HepG2 (cell line): ENCODE measurements around the gene SLC41A3. TPM values are rescaled to one million over a fixed set of nuclear protein-coding genes. Genes with fewer than 3 reads are reported as not detected.

Experiments
- ATAC-seq: fragments of 200-7000 bp; cut with Tn5 transposase; 3 replicates; pipeline ENCODE4 v1.9.1; 2020; ENCODE audit warnings: mild to moderate bottlenecking, moderate library complexity
- BruUV-seq: library from RNA; stranded (reverse); fragments of 400-500 nt; replicated peaks from 2 replicates; lab custom pipeline; 2021; lab: Mats Ljungman, UMichigan
- CTCF ChIA-PET: fragments of 300-600 bp; formaldehyde crosslinking; extraction: SDS; loops from one replicate; lab custom pipeline; 2021; ENCODE audit warnings: low total read pairs, inconsistent platforms, low intra/inter-chr PET ratio; lab: Yijun Ruan, JAX
- POLR2A ChIA-PET: fragments of 350-600 bp; sonication (Branson Sonifier 250); formaldehyde crosslinking; loops from one replicate; lab custom pipeline; 2020; ENCODE audit warnings: antibody characterized with exemption, inconsistent platforms; lab: Yijun Ruan, JAX
- DNase-seq: peaks from one replicate; pipeline ENCODE4 v3.0.0-alpha.2; 2015; ENCODE audit warnings: low spot score
- FAIRE-seq: peaks from 3 replicates; lab custom pipeline; 2011; peaks lifted over from hg19 to GRCh38; lab: Jason Lieb, UNC
- H2AFZ ChIP-seq: one replicate; pipeline ENCODE4 v1.6.1; 2011; ENCODE audit warnings: low read length, inconsistent platforms
- H3K27ac ChIP-seq: fragments of 300-600 bp; 3 replicates; pipeline ENCODE4 v1.8.0; 2011; ENCODE audit warnings: mixed run types, mild to moderate bottlenecking, mixed read lengths, low read length, inconsistent platforms; ENCODE audit not compliant: insufficient read depth; ENCODE audit errors: extremely low read length
- H3K27me3 ChIP-seq, 2 experiments: fragments of 200-600 bp in 1 of 2; 2 replicates in 1 of 2; 3 replicates in 1 of 2; pipeline versions ENCODE4 v1.6.0 to v1.8.0; 2011; ENCODE audit warnings: low read length in 2 of 2, mild to moderate bottlenecking in 2 of 2, moderate library complexity in 2 of 2, inconsistent platforms in 1 of 2; ENCODE audit not compliant: insufficient read depth in 2 of 2, control insufficient read depth in 1 of 2
- H3K36me3 ChIP-seq, 2 experiments: fragments of 200-600 bp in 1 of 2; replicated peaks in 1 of 2; 2 replicates in 1 of 2; 3 replicates in 1 of 2; pipeline versions ENCODE4 v1.5.1 to v1.8.0; 2011; ENCODE audit warnings: low read length in 2 of 2, inconsistent platforms in 1 of 2; ENCODE audit not compliant: insufficient read depth in 2 of 2, control insufficient read depth in 1 of 2
- H3K4me1 ChIP-seq: 2 replicates; pipeline ENCODE4 v1.5.1; 2012; ENCODE audit warnings: low read length, inconsistent platforms; ENCODE audit not compliant: insufficient read depth
- H3K4me2 ChIP-seq: 2 replicates; pipeline ENCODE4 v1.6.0; 2011; ENCODE audit warnings: low read depth, low read length, inconsistent platforms
- H3K4me3 ChIP-seq, 3 experiments: fragments of 200-600 bp in 1 of 3; sonication (generic), shearing (Covaris generic) in 1 of 3; replicated peaks in 1 of 3; 2 replicates each; pipeline ENCODE4 v1.5.1; 2011 to 2016; ENCODE audit warnings: low read length in 3 of 3, inconsistent platforms in 2 of 3, low read depth in 2 of 3, mild to moderate bottlenecking in 2 of 3, control low read depth in 1 of 3, mixed read lengths in 1 of 3; ENCODE audit not compliant: insufficient read depth in 1 of 3
- H3K79me2 ChIP-seq: one replicate; pipeline ENCODE4 v1.6.1; 2011; ENCODE audit warnings: low read length, inconsistent platforms; ENCODE audit not compliant: insufficient read depth
- H3K9ac ChIP-seq: 2 replicates; pipeline ENCODE4 v1.6.0; 2011; ENCODE audit warnings: mild to moderate bottlenecking, low read depth, low read length, inconsistent platforms; ENCODE audit not compliant: insufficient read depth
- H3K9me3 ChIP-seq: 2 replicates; pipeline ENCODE4 v1.5.1; 2012; ENCODE audit warnings: mild to moderate bottlenecking, low read length
- H4K20me1 ChIP-seq: 2 replicates; pipeline ENCODE4 v1.6.0; 2011; ENCODE audit warnings: inconsistent platforms, mild to moderate bottlenecking, low read length, moderate library complexity; ENCODE audit not compliant: insufficient read depth
- CHD4 ChIP-seq: fragments of 200-600 bp; sonication (generic); IDR thresholded peaks from 2 replicates; pipeline ENCODE4 v1.7.0; 2017; ENCODE audit warnings: mild to moderate bottlenecking, low read length, borderline replicate concordance
- GTF2F1 ChIP-seq: fragments of 150-350 bp; IDR thresholded peaks from 2 replicates; pipeline ENCODE4 v1.6.1; 2014; ENCODE audit warnings: low read length
- HNRNPLL ChIP-seq: fragments of 200-400 bp; formaldehyde crosslinking; IDR thresholded peaks from 2 replicates; pipeline ENCODE4 v1.6.1; 2017; ENCODE audit warnings: mild to moderate bottlenecking, low read depth, low read length; ENCODE audit not compliant: poor library complexity, severe bottlenecking
- HOXA5 ChIP-seq: sonication (generic); formaldehyde crosslinking; IDR thresholded peaks from 2 replicates; pipeline ENCODE4 v1.4.0; 2020; ENCODE audit warnings: missing genetic modification reagents
- MTF2 ChIP-seq: sonication (generic); formaldehyde crosslinking; IDR thresholded peaks from 2 replicates; pipeline ENCODE4 v1.5.0; 2020; ENCODE audit warnings: missing genetic modification reagents, borderline replicate concordance
- NPAS2 ChIP-seq: sonication (generic); formaldehyde crosslinking; IDR thresholded peaks from 2 replicates; pipeline ENCODE4 v1.8.0; 2022; ENCODE audit warnings: mild to moderate bottlenecking, missing genetic modification reagents, borderline replicate concordance
- PAWR ChIP-seq: sonication (generic); formaldehyde crosslinking; IDR thresholded peaks from 2 replicates; pipeline ENCODE4 v1.4.0; 2020; ENCODE audit warnings: missing genetic modification reagents, mild to moderate bottlenecking, borderline replicate concordance
- TBL1XR1 ChIP-seq: fragments of 150-350 bp; IDR thresholded peaks from 2 replicates; pipeline ENCODE4 v1.6.1; 2014; ENCODE audit warnings: borderline replicate concordance, low read length; ENCODE audit not compliant: partially characterized antibody
- THYN1 ChIP-seq: sonication (generic); formaldehyde crosslinking; IDR thresholded peaks from 2 replicates; pipeline ENCODE4 v1.8.1; 2023; ENCODE audit warnings: low read depth, mild to moderate bottlenecking, moderate library complexity, missing genetic modification reagents, borderline replicate concordance
- ZFP41 ChIP-seq: sonication (generic); formaldehyde crosslinking; IDR thresholded peaks from 2 replicates; pipeline ENCODE4 v1.4.0; 2020; ENCODE audit warnings: mild to moderate bottlenecking, missing genetic modification reagents, borderline replicate concordance
- ZNF10 ChIP-seq: sonication (generic); formaldehyde crosslinking; IDR thresholded peaks from 2 replicates; pipeline ENCODE4 v1.4.0; 2020; ENCODE audit warnings: mild to moderate bottlenecking, low read depth, missing genetic modification reagents, borderline replicate concordance
- ZNF143 ChIP-seq: sonication (generic); formaldehyde crosslinking; IDR thresholded peaks from 2 replicates; pipeline ENCODE4 v1.4.0; 2020; ENCODE audit warnings: missing genetic modification reagents
- ZNF256 ChIP-seq: sonication (generic); formaldehyde crosslinking; conservative IDR thresholded peaks from 2 replicates; pipeline ENCODE4 v1.4.0; 2020; ENCODE audit warnings: missing genetic modification reagents
- ZNF562 ChIP-seq: sonication (generic); formaldehyde crosslinking; IDR thresholded peaks from 2 replicates; pipeline ENCODE4 v1.8.0; 2022; ENCODE audit warnings: missing genetic modification reagents, borderline replicate concordance
- ZNF614 ChIP-seq: IDR thresholded peaks from 2 replicates; pipeline ENCODE4 v1.6.1; 2018; ENCODE audit warnings: missing biosample characterization, missing genetic modification reagents, inconsistent platforms, borderline replicate concordance
- ZNF761 ChIP-seq: sonication (generic); formaldehyde crosslinking; conservative IDR thresholded peaks from 2 replicates; pipeline ENCODE4 v1.4.0; 2020; ENCODE audit warnings: mild to moderate bottlenecking, missing genetic modification reagents
- ZNF878 ChIP-seq: sonication (generic); formaldehyde crosslinking; IDR thresholded peaks from 2 replicates; pipeline ENCODE4 v1.8.1; 2023; ENCODE audit warnings: mild to moderate bottlenecking, missing genetic modification reagents, moderate library complexity
- ZSCAN22 ChIP-seq: sonication (generic); formaldehyde crosslinking; IDR thresholded peaks from 2 replicates; pipeline ENCODE4 v1.4.0; 2020; ENCODE audit warnings: mild to moderate bottlenecking, missing genetic modification reagents
- WGBS: methylation state at CpG from one replicate; pipeline ENCODE4 v1.1.6; 2017; ENCODE audit warnings: low lambda C conversion rate; 5-methylcytosine and 5-hydroxymethylcytosine counted together
- in situ Hi-C: cut with HindIII; loops from 2 replicates; pipeline ENCODE4 v1.10.0; 2017; ENCODE audit warnings: low pct_unique_long_range_greater_than_20kb; ENCODE audit not compliant: extremely low pct_ligation_motif_present
- intact Hi-C: fragments of 100-400 bp; cut with micrococcal nuclease; formaldehyde crosslinking; loops from one replicate; pipeline ENCODE4 v1.10.0; 2022; ENCODE audit not compliant: unreplicated experiment
- polyA plus RNA-seq, 8 experiments: library from polyadenylated mRNA; depleted of rRNA in 3 of 8; stranded (reverse) in 7 of 8; unstranded in 1 of 8; fragments of >200 nt; fragmentation: Illumina TruSeq in 4 of 8; extraction: Trizol in 4 of 8; gene quantifications; 2 replicates each; pipeline versions ENCODE4 v1.2.1 to v1.2.3, GENCODE V29; 2011 to 2016; ENCODE audit warnings: low read depth in 4 of 8, missing spikeins in 1 of 8, mixed read lengths in 1 of 8; ENCODE audit not compliant: insufficient read depth in 1 of 8
- total RNA-seq, 5 experiments: library from RNA; depleted of rRNA; stranded (reverse); fragments of >200 nt; fragmentation: Illumina TruSeq; extraction: Trizol; gene quantifications; 2 replicates each; pipeline ENCODE4 v1.2.3, GENCODE V29; 2016; ENCODE audit warnings: low read depth in 1 of 5
- TF ChIP-seq, protein P1 (sequence below): sonication (generic); formaldehyde crosslinking; IDR thresholded peaks from 2 replicates; pipeline ENCODE4 v1.5.0; 2020; ENCODE audit warnings: missing genetic modification reagents
- TF ChIP-seq, protein P2 (sequence below): sonication (generic); formaldehyde crosslinking; conservative IDR thresholded peaks from 2 replicates; pipeline ENCODE4 v1.5.0; 2020; ENCODE audit warnings: missing genetic modification reagents
- TF ChIP-seq, protein P3 (sequence below): sonication (generic); formaldehyde crosslinking; IDR thresholded peaks from 2 replicates; pipeline ENCODE4 v1.4.0; 2020; ENCODE audit warnings: missing genetic modification reagents

The SLC41A3 gene
- total and polyA plus RNA-seq, 2 of the 13 experiments (the other 11 are each of a cell fraction or from before 2014, with no cell fraction given) = 26.0 to 71.1 TPM

DNA sequence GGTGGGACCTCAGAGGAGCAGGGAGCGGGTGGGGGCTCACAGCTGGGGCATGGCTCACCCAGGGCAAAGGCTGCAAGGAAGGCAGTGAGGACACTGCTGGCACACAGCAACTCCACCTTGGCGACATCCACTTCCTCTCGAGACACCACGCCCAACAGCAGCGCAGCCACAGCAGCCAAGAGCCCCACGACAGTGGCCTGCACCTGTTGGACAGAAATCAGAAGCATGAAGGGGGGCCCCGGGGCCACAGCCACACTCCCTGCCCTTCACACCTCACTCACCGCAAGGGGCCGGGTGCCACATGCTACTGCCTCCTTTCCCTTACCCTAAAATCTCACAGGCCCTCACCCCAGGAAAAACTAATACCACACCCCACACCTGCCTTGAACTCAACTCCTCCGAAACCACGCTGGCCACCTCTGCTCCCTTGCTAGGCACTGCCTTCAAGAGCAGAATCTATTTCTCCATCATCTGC, 57.6 kb downstream of the SLC41A3 start (continued):
- no peak for TF ChIP-seq ZNF10 (CRISPR knock-in tag)
- no peak for TF ChIP-seq ZNF256 (CRISPR knock-in tag)
- TF ChIP-seq ZNF761 = no peak
- TF ChIP-seq ZNF562 (CRISPR knock-in tag) = no peak
- TF ChIP-seq, all 625 proteins: peak for 0

DNA sequence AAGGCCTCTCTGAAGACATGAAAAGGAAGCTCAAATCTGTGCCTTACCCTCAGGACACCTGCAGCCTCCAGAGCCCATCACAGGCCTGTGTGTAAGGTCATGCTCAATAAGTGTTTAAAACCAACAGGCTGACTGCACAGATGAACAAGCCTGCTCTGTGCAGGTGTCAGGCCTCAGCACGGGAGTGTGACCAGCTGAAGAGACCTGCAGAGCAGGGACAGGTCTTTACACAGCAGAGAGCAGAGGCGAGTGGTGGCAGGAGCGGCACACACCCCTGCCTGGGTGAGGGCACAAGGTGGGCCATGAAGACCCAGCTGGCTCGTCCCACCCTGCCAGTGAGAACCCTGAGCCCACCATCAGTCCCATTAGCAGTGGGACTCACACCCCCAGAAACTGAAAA, 58.1 kb downstream of the SLC41A3 start:
- 81% methylated on average over 4 of the region's 4 CpGs for WGBS
- no TSS peak for BruUV-seq
- CTCF ChIA-PET = no interaction called here
- Histone ChIP-seq H2AFZ (no peak overlapping the region), H3K4me2 (no peak overlapping the region), H3K27me3 (no peaks in the 10 kb centered on the region), H3K4me1 (no peaks in the 10 kb centered on the region), H3K4me3 (no peak overlapping the region), H3K9me3 (peaks cover 15% of the 10 kb centered on the region), H3K79me2 (no peaks in the 10 kb centered on the region), H4K20me1 (no peaks in the 10 kb centered on the region), H3K9ac (no peak overlapping the region), H3K36me3 (peaks cover 1 to 6% of the 10 kb centered on the region in 2 experiments; a peak in 2 of 5 replicates), H3K27ac (no peak overlapping the region)
- in situ Hi-C loops (no loop called here), intact Hi-C loops (no loop called here)
- no peak for ATAC-seq
- POLR2A ChIA-PET = no interaction called here
- DNase-seq = no peak
- no peak for FAIRE-seq
- TF ChIP-seq ZSCAN22 (CRISPR knock-in tag) (no peak), NPAS2 (CRISPR knock-in tag) (no peak), CHD4 (no peak), MTF2 (CRISPR knock-in tag) (no peak), ZFP41 (CRISPR knock-in tag) (no peak), ZNF614 (CRISPR knock-in tag) (no peak), ZNF143 (CRISPR knock-in tag) (no peak), PAWR (CRISPR knock-in tag) (no peak), ZNF878 (no peak), GTF2F1 (no peak), THYN1 (CRISPR knock-in tag) (no peak), HOXA5 (CRISPR knock-in tag) (no peak), TBL1XR1 (no peak), HNRNPLL (no peak)
- TF ChIP-seq, protein P1, sequence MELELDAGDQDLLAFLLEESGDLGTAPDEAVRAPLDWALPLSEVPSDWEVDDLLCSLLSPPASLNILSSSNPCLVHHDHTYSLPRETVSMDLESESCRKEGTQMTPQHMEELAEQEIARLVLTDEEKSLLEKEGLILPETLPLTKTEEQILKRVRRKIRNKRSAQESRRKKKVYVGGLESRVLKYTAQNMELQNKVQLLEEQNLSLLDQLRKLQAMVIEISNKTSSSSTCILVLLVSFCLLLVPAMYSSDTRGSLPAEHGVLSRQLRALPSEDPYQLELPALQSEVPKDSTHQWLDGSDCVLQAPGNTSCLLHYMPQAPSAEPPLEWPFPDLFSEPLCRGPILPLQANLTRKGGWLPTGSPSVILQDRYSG (CRISPR knock-in tag) = no peak
- TF ChIP-seq, protein P2, sequence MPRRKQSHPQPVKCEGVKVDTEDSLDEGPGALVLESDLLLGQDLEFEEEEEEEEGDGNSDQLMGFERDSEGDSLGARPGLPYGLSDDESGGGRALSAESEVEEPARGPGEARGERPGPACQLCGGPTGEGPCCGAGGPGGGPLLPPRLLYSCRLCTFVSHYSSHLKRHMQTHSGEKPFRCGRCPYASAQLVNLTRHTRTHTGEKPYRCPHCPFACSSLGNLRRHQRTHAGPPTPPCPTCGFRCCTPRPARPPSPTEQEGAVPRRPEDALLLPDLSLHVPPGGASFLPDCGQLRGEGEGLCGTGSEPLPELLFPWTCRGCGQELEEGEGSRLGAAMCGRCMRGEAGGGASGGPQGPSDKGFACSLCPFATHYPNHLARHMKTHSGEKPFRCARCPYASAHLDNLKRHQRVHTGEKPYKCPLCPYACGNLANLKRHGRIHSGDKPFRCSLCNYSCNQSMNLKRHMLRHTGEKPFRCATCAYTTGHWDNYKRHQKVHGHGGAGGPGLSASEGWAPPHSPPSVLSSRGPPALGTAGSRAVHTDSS = no peak
- TF ChIP-seq, protein P3, sequence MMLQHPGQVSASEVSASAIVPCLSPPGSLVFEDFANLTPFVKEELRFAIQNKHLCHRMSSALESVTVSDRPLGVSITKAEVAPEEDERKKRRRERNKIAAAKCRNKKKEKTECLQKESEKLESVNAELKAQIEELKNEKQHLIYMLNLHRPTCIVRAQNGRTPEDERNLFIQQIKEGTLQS (CRISPR knock-in tag) = no peak
